SK-N-SH treated with all-trans-retinoic acid at 6 μM for 48 hours (cell line): ENCODE data around the gene AP3B1.

ENCODE experiments used
- ATAC-seq: fragments of 200-7000 bp; cut with Tn5 transposase; 3 replicates; pipeline ENCODE4 v1.9.1; 2020; ENCODE audit warnings: mild to moderate bottlenecking, moderate library complexity
- ARNTL ChIP-seq: fragments of 450-650 bp; formaldehyde crosslinking; IDR thresholded peaks from 2 replicates; pipeline ENCODE4 v1.5.0; 2020; ENCODE audit warnings: low read depth, mild to moderate bottlenecking, moderate library complexity, borderline replicate concordance
- CSDC2 ChIP-seq: fragments of 250-450 bp; sonication (Bioruptor Pico); IDR thresholded peaks from 2 replicates; pipeline ENCODE4 v1.5.0; 2020; ENCODE audit warnings: mild to moderate bottlenecking, moderate library complexity
- ESRRG ChIP-seq: fragments of 250-450 bp; sonication (Bioruptor Pico); IDR thresholded peaks from 2 replicates; pipeline ENCODE4 v1.6.1; 2021; ENCODE audit warnings: mild to moderate bottlenecking
- GLIS3 ChIP-seq: fragments of 250-450 bp; sonication (Bioruptor Pico); IDR thresholded peaks from 2 replicates; pipeline ENCODE4 v1.5.0; 2020; ENCODE audit warnings: mild to moderate bottlenecking, moderate library complexity
- ISL1 ChIP-seq: fragments of 250-450 bp; sonication (Bioruptor Pico); IDR thresholded peaks from 2 replicates; pipeline ENCODE4 v2.1.2; 2022; ENCODE audit warnings: mild to moderate bottlenecking, moderate library complexity
- OSR1 ChIP-seq: fragments of 250-450 bp; sonication (Bioruptor Pico); IDR thresholded peaks from 2 replicates; pipeline ENCODE4 v1.8.0; 2022; ENCODE audit warnings: moderate library complexity, mild to moderate bottlenecking, inconsistent platforms
- PPARA ChIP-seq: fragments of 250-450 bp; sonication (Bioruptor Pico); IDR thresholded peaks from 2 replicates; pipeline ENCODE4 v1.5.0; 2020; ENCODE audit warnings: mild to moderate bottlenecking, borderline replicate concordance
- RARB ChIP-seq: fragments of 250-450 bp; sonication (Bioruptor Pico); IDR thresholded peaks from 2 replicates; pipeline ENCODE4 v1.8.0; 2021; ENCODE audit warnings: mild to moderate bottlenecking, moderate library complexity
- SNAI2 ChIP-seq: fragments of 250-450 bp; sonication (Bioruptor Pico); IDR thresholded peaks from 2 replicates; pipeline ENCODE4 v1.5.0; 2020; ENCODE audit warnings: mild to moderate bottlenecking, moderate library complexity
- TCF4 ChIP-seq: fragments of 250-450 bp; sonication (Bioruptor Pico); IDR thresholded peaks from 2 replicates; pipeline ENCODE4 v1.8.0; 2021; ENCODE audit warnings: mild to moderate bottlenecking, moderate library complexity, borderline replicate concordance
- TOX ChIP-seq: fragments of 250-450 bp; sonication (Bioruptor Pico); IDR thresholded peaks from 2 replicates; pipeline ENCODE4 v1.8.0; 2021; ENCODE audit warnings: mild to moderate bottlenecking, moderate library complexity, borderline replicate concordance
- ZFP3 ChIP-seq: fragments of 250-450 bp; sonication (Bioruptor Pico); IDR thresholded peaks from 2 replicates; pipeline ENCODE4 v1.5.0; 2020; ENCODE audit warnings: mild to moderate bottlenecking, moderate library complexity
- ZFP30 ChIP-seq: fragments of 450-650 bp; formaldehyde crosslinking; IDR thresholded peaks from 2 replicates; pipeline ENCODE4 v1.5.0; 2022; ENCODE audit warnings: mild to moderate bottlenecking, moderate library complexity
- ZNF565 ChIP-seq: fragments of 450-650 bp; formaldehyde crosslinking; conservative IDR thresholded peaks from 2 replicates; pipeline ENCODE4 v1.5.0; 2020; ENCODE audit warnings: low read depth, mild to moderate bottlenecking, moderate library complexity
- ZNF70 ChIP-seq: fragments of 450-650 bp; formaldehyde crosslinking; IDR thresholded peaks from 2 replicates; pipeline ENCODE4 v1.5.0; 2020; ENCODE audit warnings: mild to moderate bottlenecking, moderate library complexity
- ZNF8 ChIP-seq: fragments of 450-650 bp; formaldehyde crosslinking; IDR thresholded peaks from 2 replicates; pipeline ENCODE4 v1.5.0; 2020; ENCODE audit warnings: mild to moderate bottlenecking, moderate library complexity
- TF ChIP-seq, protein P1 (sequence below): fragments of 250-450 bp; sonication (Bioruptor Pico); IDR thresholded peaks from 2 replicates; pipeline ENCODE4 v1.5.1; 2021; ENCODE audit warnings: mild to moderate bottlenecking, moderate library complexity
- TF ChIP-seq, protein P2 (sequence below): fragments of 250-450 bp; sonication (Bioruptor Pico); IDR thresholded peaks from 2 replicates; pipeline ENCODE4 v1.5.1; 2020; ENCODE audit warnings: low read depth, mild to moderate bottlenecking, moderate library complexity
- TF ChIP-seq, protein P3 (sequence below): fragments of 250-450 bp; sonication (Bioruptor Pico); IDR thresholded peaks from 2 replicates; pipeline ENCODE4 v1.8.0; 2020; ENCODE audit warnings: mild to moderate bottlenecking, moderate library complexity, borderline replicate concordance
- TF ChIP-seq, protein P4 (sequence below): fragments of 250-450 bp; sonication (Bioruptor Pico); IDR thresholded peaks from 2 replicates; pipeline ENCODE4 v1.5.0; 2020; ENCODE audit warnings: mild to moderate bottlenecking, moderate library complexity

AP3B1 gene

DNA sequence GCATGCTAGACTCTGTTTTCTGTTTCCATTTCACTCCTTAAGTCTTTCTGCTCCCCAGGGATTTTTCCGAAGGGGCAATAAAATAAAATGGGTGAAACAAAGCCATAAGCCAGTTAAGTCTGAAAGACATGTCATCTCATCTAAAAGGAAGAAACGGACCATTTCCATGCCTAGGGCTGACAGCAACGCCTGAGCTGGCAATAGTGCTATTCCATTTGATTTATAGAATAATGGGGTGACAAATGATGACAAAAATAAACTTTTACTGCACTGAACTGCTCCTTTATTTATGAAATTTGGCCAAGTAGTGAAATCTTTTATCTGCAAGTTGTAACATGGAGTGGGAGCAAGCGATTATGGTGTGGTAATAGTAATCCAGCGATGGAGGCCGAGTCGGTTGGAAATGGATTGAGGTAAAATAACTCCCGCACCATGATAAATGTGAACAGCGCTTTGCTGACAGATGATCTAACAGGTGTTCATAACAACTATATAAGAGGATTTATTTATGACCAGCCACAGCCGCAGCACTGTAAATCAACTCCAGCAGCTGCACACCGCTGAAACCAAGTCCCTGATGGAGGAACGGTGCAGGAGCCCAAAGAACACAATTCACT is 298.6 kb downstream of the AP3B1 start:
- TF ChIP-seq ZNF70 (no peak), ESRRG (CRISPR knock-in tag) (no peak), OSR1 (CRISPR knock-in tag) (no peak), SNAI2 (CRISPR knock-in tag) (no peak), ZNF8 (CRISPR knock-in tag) (no peak)
- TF ChIP-seq, protein P1, sequence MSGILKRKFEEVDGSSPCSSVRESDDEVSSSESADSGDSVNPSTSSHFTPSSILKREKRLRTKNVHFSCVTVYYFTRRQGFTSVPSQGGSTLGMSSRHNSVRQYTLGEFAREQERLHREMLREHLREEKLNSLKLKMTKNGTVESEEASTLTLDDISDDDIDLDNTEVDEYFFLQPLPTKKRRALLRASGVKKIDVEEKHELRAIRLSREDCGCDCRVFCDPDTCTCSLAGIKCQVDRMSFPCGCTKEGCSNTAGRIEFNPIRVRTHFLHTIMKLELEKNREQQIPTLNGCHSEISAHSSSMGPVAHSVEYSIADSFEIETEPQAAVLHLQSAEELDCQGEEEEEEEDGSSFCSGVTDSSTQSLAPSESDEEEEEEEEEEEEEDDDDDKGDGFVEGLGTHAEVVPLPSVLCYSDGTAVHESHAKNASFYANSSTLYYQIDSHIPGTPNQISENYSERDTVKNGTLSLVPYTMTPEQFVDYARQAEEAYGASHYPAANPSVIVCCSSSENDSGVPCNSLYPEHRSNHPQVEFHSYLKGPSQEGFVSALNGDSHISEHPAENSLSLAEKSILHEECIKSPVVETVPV (CRISPR knock-in tag): no peak
- TF ChIP-seq, protein P2, sequence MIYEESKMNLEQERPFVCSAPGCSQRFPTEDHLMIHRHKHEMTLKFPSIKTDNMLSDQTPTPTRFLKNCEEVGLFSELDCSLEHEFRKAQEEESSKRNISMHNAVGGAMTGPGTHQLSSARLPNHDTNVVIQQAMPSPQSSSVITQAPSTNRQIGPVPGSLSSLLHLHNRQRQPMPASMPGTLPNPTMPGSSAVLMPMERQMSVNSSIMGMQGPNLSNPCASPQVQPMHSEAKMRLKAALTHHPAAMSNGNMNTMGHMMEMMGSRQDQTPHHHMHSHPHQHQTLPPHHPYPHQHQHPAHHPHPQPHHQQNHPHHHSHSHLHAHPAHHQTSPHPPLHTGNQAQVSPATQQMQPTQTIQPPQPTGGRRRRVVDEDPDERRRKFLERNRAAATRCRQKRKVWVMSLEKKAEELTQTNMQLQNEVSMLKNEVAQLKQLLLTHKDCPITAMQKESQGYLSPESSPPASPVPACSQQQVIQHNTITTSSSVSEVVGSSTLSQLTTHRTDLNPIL: no peak
- no peak for ATAC-seq

DNA sequence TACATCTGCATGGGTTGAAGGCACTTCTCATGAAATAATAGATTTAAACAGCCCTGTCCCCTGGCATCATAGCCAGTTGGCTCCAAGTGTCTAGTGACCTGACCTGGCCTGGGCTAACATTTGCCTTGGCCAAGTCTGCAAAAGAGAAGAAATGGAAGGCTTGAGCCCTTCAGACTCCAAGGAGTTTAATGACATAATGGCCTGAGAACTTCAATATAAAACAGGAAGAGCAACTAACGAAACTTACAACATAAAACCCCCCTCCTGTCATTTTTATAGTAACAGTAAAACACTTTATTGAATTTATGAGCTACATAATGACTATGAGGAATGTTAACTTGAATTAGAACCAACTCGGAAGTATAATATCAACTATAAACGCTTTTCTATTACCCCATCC is 299.6 kb downstream of the AP3B1 start:
- no peak for TF ChIP-seq TCF4 (CRISPR knock-in tag)
- TF ChIP-seq CSDC2: no peak
- TF ChIP-seq, protein P1 (CRISPR knock-in tag): no peak
- TF ChIP-seq ARNTL: no peak
- no peak for TF ChIP-seq ZFP3 (CRISPR knock-in tag)
- TF ChIP-seq RARB (CRISPR knock-in tag): no peak
- TF ChIP-seq OSR1 (CRISPR knock-in tag): no peak
- no peak for TF ChIP-seq TOX (CRISPR knock-in tag)
- no peak for TF ChIP-seq ZNF70
- TF ChIP-seq ZNF8 (CRISPR knock-in tag): no peak
- no peak for TF ChIP-seq ISL1 (CRISPR knock-in tag)
- no peak for TF ChIP-seq PPARA
- TF ChIP-seq, protein P2: no peak
- TF ChIP-seq, protein P3, sequence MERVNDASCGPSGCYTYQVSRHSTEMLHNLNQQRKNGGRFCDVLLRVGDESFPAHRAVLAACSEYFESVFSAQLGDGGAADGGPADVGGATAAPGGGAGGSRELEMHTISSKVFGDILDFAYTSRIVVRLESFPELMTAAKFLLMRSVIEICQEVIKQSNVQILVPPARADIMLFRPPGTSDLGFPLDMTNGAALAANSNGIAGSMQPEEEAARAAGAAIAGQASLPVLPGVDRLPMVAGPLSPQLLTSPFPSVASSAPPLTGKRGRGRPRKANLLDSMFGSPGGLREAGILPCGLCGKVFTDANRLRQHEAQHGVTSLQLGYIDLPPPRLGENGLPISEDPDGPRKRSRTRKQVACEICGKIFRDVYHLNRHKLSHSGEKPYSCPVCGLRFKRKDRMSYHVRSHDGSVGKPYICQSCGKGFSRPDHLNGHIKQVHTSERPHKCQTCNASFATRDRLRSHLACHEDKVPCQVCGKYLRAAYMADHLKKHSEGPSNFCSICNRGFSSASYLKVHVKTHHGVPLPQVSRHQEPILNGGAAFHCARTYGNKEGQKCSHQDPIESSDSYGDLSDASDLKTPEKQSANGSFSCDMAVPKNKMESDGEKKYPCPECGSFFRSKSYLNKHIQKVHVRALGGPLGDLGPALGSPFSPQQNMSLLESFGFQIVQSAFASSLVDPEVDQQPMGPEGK (CRISPR knock-in tag): no peak
- no peak for TF ChIP-seq ZNF565
- ATAC-seq: no peak

DNA sequence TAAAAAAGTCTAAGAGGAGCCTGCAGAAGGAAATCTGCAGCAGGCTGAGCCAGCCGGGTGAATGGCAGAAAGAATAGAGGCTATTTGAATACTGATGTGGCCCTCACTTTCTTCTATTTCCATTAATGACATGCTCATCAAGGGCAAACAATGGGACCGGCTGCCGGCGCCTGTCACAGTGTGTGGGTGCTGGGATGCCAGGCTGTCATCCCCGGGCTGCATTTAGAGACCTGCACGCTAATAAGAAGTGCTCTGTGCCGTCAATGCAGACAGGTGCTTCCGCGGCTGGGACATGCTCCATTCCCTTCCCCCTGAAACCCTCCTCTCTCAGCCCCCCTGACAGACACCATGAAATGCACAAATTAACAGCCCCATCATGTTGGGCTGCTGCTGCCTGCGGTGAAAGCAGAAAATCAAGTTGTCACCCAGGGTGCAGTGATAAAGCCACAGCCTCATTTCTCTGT is 300.6 kb downstream of the AP3B1 start:
- ATAC-seq: no peak
- TF ChIP-seq ISL1 (CRISPR knock-in tag) (no peak), ZFP30 (CRISPR knock-in tag) (no peak), ZFP3 (CRISPR knock-in tag) (no peak), OSR1 (CRISPR knock-in tag) (no peak), ZNF565 (no peak), TCF4 (CRISPR knock-in tag) (no peak), TOX (CRISPR knock-in tag) (no peak), PPARA (no peak), ARNTL (no peak), GLIS3 (no peak), ZNF70 (no peak), CSDC2 (no peak)
- TF ChIP-seq, protein P1 (CRISPR knock-in tag): no peak
- TF ChIP-seq, protein P4, sequence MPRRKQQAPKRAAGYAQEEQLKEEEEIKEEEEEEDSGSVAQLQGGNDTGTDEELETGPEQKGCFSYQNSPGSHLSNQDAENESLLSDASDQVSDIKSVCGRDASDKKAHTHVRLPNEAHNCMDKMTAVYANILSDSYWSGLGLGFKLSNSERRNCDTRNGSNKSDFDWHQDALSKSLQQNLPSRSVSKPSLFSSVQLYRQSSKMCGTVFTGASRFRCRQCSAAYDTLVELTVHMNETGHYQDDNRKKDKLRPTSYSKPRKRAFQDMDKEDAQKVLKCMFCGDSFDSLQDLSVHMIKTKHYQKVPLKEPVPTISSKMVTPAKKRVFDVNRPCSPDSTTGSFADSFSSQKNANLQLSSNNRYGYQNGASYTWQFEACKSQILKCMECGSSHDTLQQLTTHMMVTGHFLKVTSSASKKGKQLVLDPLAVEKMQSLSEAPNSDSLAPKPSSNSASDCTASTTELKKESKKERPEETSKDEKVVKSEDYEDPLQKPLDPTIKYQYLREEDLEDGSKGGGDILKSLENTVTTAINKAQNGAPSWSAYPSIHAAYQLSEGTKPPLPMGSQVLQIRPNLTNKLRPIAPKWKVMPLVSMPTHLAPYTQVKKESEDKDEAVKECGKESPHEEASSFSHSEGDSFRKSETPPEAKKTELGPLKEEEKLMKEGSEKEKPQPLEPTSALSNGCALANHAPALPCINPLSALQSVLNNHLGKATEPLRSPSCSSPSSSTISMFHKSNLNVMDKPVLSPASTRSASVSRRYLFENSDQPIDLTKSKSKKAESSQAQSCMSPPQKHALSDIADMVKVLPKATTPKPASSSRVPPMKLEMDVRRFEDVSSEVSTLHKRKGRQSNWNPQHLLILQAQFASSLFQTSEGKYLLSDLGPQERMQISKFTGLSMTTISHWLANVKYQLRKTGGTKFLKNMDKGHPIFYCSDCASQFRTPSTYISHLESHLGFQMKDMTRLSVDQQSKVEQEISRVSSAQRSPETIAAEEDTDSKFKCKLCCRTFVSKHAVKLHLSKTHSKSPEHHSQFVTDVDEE (CRISPR knock-in tag): no peak
- TF ChIP-seq, protein P3 (CRISPR knock-in tag): no peak
- TF ChIP-seq, protein P2: no peak
